ENCODE results near the gene ABCA2.
"Not testable (repeated sequence)": the region's sequence is repeated elsewhere in the genome, so short reads cannot be mapped to it uniquely, and the experiment has no call there.

Gene ABCA2

GRCh38 chr9:137015540-137015930 is 12.5 kb downstream of the ABCA2 start:
- DNase-seq = no peak

GRCh38 chr9:137014776-137015539 is 13.1 kb downstream of the ABCA2 start:
- DNase-seq = no peak

GRCh38 chr9:137014166-137014565 is 13.9 kb downstream of the ABCA2 start:
- DNase-seq = no peak

- DNase-seq = no peak
Observed at GRCh38 chr9:137013571-137013940, 14.5 kb downstream of the ABCA2 start.

- DNase-seq = no peak
Observed at GRCh38 chr9:137012694-137013570, 15.1 kb downstream of the ABCA2 start.

- no peak for DNase-seq
Observed at GRCh38 chr9:137011907-137012675, 15.9 kb downstream of the ABCA2 start.

- no peak for DNase-seq
Observed at GRCh38 chr9:137011156-137011555, 16.9 kb downstream of the ABCA2 start.

GRCh38 chr9:137009938-137010732 is 17.9 kb downstream of the ABCA2 start:
- no peak for DNase-seq

- DNase-seq = no peak
Observed at GRCh38 chr9:137009217-137009616, 18.8 kb downstream of the ABCA2 start.

- no peak for DNase-seq
Observed at GRCh38 chr9:137008312-137008711, 19.7 kb downstream of the ABCA2 start.

GRCh38 chr9:137007816-137008270 is 20.2 kb downstream of the ABCA2 start:
- no peak for DNase-seq

- DNase-seq = peak; percentile 78
Observed at GRCh38 chr9:137007108-137007815, 20.8 kb downstream of the ABCA2 start.

- DNase-seq = no peak
Observed at GRCh38 chr9:137006116-137007003, 21.7 kb downstream of the ABCA2 start.

- not testable (repeated sequence) for DNase-seq
Observed at GRCh38 chr9:137004285-137004684, 23.8 kb downstream of the ABCA2 start.

GRCh38 chr9:137002646-137003041 is 25.4 kb downstream of the ABCA2 start:
- no peak for DNase-seq

- no peak for DNase-seq
Observed at GRCh38 chr9:137001857-137002645, 26.0 kb downstream of the ABCA2 start.

- no peak for DNase-seq
Observed at GRCh38 chr9:137000177-137000930, 27.7 kb downstream of the ABCA2 start.

- DNase-seq = no peak
Observed at GRCh38 chr9:136997830-136998234, 30.2 kb downstream of the ABCA2 start.

GRCh38 chr9:136997371-136997770 is 30.7 kb downstream of the ABCA2 start:
- no peak for DNase-seq
